GM11168 (cell line): ENCODE data around the gene PDGFD.

ENCODE experiments used
- in situ Hi-C: fragments of 300-500 bp; cut with MboI; formaldehyde crosslinking; loops from one replicate; pipeline ENCODE4 v1.12.0; 2022; ENCODE audit warnings: low sequenced_read_pairs; ENCODE audit not compliant: unreplicated experiment

PDGFD gene

GRCh38 chr11:104015649-104016415 lies 148.1 kb downstream of the PDGFD start:
- in situ Hi-C loops = no loop called here

DNA sequence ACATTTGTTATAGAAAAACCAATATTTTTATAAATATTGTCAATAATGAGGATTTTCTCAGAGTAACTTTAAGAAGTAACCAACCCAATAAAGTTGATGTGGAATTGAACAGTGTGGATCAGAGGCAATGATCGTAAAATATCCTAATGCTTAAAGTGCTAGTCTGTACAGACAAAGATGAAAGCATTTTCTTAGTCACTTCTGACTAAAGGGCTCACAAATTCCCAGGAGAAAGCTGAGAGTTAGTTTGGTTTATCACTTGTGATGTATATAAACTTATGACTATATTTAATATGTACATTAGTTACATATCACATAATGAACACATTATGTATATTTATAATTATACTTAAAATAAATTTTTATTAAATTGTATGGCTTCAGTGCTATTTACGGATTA lies 152.9 kb downstream of the PDGFD start:
- in situ Hi-C loops = no loop called here

- in situ Hi-C loops = no loop called here
These were observed 154.2 kb downstream of the PDGFD start for GRCh38 chr11:104009744-104010143.

DNA sequence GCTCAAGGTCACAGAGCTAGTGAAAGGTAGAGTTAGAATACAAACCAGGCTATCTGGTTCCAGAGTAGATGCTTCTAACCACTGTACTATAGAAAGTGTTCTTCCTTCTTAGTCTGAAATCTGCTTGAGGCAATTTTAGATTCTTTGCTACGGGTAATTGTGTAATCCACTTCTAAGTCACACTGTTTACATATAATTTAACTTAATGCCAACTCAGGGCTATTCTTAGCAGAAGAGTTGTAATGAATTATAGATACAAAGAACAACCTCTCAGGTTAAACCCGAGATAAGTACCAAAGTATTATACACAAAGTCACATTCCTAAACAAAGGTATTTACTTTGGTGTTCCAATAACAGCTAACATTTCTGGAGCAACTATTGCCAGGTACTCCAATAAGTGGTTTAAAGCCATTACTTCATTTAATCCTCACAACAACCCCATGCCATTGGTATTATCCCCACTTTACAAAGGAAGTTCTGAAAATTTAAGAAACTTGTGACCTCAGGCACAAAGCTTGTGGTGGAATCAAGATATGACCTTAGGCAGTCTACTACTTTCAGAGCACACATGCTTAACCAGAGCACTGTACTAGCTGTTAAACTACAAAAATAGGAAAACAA lies 158.6 kb downstream of the PDGFD start:
- in situ Hi-C loops = no loop called here

- in situ Hi-C loops = no loop called here
These were observed 160.5 kb downstream of the PDGFD start for GRCh38 chr11:104003491-104003890.

DNA sequence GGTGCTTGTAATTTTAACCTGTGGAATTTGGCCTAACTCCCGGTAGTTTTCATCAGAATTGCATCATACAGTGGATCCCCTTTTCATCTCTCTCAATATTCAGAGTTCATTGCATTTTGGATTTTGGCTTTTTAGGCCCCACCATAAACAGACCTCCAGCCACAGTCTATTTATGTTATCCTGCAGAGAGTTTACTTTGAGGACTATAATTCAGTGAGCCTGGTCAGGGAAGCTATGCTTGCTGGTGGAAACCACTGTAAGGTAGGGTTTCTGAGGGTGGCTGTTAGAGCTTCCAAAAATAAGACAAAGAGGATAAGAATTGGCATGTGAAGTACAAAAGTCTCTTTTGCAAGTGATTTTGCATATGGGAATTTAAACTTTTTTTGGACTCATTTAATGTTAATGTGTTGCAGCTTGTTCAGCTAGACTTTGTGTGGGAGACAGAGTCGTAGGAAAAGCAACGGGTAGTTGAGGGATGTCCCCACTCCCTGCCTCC lies 162.3 kb downstream of the PDGFD start:
- in situ Hi-C loops = no loop called here

GRCh38 chr11:104000798-104001197 lies 163.1 kb downstream of the PDGFD start:
- in situ Hi-C loops = no loop called here

GRCh38 chr11:103998826-103999508 lies 165.0 kb downstream of the PDGFD start:
- in situ Hi-C loops = no loop called here

DNA sequence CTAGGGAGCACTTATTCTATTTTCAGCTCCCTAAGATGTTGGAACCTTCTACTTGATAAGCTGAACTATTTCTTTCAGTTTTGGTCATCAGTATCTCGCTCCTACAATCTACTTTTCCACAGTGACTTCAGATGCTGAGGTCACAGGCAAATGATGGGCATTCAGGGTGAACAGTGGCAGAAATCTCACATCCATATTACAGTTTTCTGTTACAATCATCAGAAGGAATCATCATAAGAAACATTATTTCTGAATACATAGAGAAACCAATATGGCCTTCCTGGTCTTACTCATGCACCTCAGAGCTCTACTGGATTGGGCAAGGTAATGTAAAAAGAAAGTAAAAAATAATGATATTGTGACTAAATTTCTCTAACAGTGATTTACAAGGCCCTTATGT lies 166.9 kb downstream of the PDGFD start:
- in situ Hi-C loops = no loop called here

- in situ Hi-C loops = no loop called here
These were observed 168.1 kb downstream of the PDGFD start for GRCh38 chr11:103995896-103996295.

DNA sequence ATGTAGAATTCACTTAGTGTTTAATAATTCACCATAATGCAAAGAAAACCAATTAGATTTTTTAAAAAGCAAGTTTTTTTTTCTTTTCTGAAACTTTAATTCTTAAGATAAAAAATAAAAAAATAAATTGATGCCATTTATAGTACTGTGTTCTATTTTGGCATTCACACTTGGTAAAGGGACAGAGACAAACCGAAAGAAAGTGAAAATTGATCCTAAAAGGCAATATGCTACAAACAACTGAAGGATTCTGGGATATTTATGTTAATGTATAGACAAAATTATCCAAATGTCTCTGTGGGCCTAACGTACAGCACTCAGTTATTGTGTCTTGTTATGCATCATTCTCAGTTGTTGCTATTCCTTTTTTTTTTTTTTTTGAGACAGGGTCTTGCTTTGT lies 169.4 kb downstream of the PDGFD start:
- in situ Hi-C loops = no loop called here

DNA sequence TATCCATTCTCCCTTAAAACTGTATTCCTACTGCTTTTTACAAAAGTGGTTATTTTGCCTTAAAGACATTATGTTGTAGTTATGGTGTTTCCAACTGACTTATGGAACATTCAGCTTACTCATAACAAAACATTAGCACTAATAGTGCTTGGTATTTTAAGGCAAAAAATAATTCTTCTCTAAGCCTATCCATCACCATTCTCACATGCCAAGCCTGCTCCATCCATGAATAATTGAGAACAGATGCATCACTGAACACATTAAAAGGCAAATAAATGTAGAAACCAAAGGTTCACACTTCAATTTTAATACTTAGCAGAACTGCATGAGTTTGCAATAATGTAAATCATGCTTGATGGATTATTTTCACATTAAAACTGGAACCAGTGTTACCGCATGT lies 169.9 kb downstream of the PDGFD start:
- in situ Hi-C loops = no loop called here

DNA sequence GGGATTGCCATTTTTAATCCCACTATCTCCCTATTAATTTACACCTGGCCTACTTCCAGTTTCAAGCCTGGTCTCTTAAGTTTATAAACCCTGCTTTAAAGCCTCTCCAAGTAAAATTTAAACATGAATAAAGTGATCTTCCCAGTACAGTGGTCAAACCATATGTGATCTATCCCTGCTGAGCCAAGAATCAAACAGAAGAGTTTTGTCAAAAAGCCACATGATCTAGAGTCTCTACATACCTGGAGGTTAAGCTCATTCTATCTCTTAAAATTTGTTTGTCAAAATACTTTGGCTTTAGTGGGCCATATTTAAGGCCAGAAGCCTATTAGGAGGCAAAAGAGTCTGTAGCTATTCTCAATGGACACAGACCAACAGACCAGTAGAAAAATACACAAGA lies 170.4 kb downstream of the PDGFD start:
- in situ Hi-C loops = no loop called here

DNA sequence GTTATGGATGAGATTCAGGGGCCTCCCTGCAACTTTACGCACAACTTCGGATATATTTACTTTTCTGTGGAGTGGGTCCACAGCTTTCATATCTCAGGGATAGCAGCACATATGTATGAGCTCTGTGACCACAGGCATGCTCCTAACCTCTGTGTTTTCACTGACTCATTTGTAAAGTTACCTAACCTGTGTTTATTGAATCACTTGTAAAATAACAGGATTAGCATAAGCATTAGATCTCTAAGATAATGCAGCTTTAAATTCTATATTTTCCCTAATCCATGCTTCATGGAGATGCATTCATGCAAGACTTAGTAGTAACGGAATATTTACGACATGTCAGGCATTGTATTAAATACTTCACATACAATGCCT lies 175.4 kb downstream of the PDGFD start:
- in situ Hi-C loops = no loop called here

DNA sequence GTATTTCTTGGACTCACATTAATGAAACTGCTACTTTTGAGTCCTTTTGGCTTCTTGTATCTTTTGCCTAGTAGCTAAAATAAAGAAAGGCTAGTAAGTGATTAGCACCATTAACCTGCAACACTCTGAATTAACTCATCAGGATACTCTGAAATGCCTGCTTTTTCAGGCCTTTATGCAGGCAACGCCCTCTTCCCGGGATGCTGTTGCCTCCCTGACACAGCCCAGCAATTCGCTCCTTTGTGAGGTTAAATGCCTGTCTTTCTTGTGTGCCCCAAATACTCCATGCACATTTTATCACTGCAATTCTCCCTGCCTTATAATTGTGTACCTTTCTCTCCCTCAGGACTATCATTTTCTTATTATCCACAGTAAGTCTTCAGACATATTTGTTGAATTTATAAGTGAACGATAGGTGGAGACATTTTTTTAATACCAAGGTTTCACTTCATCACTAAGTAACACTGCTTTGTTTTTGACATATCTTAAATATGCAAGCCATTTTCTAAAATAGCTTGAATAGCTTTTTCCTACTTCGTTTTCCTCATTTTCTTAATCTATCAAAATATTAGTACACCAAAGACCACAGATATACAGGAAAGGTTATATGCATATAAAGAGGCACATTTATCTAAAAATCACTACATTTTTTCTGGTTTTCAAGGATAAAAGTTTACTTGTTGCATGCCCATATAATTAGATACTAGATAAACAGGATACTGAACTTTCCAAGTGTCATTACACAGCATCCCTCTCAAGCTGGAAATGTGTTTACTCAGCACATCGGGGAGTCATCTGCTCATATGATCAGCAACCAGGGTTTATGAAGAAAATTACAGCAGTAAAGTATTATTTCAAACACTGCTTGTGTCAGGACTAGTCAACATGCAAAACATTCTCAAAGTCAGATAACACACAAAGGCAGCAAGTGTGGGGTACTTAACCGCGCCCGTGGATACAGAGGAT lies 176.0 kb downstream of the PDGFD start:
- in situ Hi-C loops = no loop called here

DNA sequence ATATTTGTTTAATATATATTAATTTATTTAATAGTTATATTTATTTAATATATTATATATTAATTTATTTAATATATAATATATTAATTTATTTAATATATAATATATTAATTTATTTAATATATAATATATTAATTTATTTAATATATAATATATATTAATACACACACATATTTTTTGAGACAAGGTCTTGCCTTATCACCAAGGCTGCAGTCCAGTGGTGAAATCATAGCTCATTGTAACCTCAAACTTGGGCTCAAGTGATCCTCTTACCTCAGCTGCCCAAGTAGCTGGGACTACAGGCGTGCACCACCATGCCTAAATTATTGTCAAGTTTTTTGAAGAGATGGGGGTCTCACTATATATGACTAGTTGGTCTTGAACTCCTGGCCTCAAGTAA lies 178.9 kb downstream of the PDGFD start:
- in situ Hi-C loops = no loop called here

- in situ Hi-C loops = no loop called here
These were observed 183.8 kb downstream of the PDGFD start for GRCh38 chr11:103980108-103980507.

- in situ Hi-C loops = no loop called here
These were observed 185.0 kb downstream of the PDGFD start for GRCh38 chr11:103978616-103979595.

DNA sequence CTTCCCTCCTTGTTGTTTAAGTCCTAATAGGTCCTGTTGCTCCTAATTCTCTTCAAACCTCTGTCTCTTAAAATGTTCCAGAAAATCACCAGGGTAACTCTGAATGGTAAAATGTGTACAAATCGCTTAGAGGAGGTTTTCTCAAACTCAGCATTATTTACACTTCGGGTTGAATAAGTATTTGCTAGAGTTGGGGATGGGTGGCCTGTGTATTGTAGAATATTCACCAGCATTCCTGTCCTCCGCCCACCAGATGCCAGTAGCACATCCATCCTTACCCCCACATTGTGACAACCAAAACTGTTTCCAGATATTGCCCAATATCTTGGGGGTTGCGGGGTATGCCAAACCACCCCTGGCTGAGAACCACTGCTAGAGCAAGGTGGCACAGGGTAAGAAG lies 191.9 kb downstream of the PDGFD start:
- in situ Hi-C loops = no loop called here
